ENCODE measurements around the gene PLEKHS1. TPM values are rescaled to one million over a fixed set of nuclear protein-coding genes. Genes with fewer than 3 reads are reported as not detected.

PLEKHS1 gene
- under 0.01 TPM in 1 of 2 replicates, not detected in the other for total RNA-seq

DNA sequence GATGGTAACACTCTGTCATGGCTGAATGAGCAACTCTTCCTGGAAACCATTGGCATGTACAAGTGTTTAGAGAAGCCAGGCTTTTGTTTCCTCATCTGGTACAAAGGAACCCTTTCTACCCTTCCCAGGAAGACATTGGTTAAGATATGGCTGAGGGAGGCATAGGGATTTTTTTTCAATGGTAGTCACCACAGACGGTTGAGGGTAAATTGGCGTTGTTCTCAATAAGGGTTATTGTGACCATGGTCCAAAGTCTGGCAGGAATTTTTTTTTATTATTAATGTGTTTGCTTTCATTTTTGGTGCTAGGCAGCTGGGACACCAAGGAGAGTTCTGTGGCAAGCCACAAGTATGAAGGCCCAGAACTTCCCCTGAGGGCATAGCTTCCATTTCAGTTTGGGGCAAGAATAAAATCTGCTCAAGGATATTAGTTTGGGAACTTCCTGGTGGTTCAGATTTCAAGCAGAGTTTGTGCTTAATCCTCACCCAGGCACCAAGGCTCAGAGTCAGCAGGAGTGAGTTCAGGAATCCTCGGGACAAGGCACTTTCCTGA lies at the start of gene PLEKHS1:
TSS of gene PLEKHS1 (plus strand) at position 502 of the 552 bp plus-strand sequence. CDS start 3,596 bp downstream, outside the sequence.
- Histone ChIP-seq H3K4me2 (ENCODE audit: insufficient read depth, low read length) (no peak within 1 kb of the TSS), H3K36me3 (ENCODE audit: insufficient read depth, low read length) (no peaks in the 10 kb centered on the region), H3K9me3 (ENCODE audit: low read depth, low read length) (no peaks in the 10 kb centered on the region), H3K27me3 (ENCODE audit: insufficient read depth, low read length) (no peaks in the 10 kb centered on the region), H3K4me1 (ENCODE audit: insufficient read depth, low read length) (no peaks in the 10 kb centered on the region), H3K27ac (ENCODE audit: low read depth, low read length) (no peak within 1 kb of the TSS), H2AFZ (ENCODE audit: low read length) (no peak within 1 kb of the TSS), H3K4me3 (ENCODE audit: insufficient read depth, low read length) (no peak within 1 kb of the TSS), H4K20me1 (ENCODE audit: insufficient read depth, low read length) (no peaks in the 10 kb centered on the region), H3K79me2 (ENCODE audit: insufficient read depth, low read length) (no peaks in the 10 kb centered on the region)
- TF ChIP-seq, protein P1, sequence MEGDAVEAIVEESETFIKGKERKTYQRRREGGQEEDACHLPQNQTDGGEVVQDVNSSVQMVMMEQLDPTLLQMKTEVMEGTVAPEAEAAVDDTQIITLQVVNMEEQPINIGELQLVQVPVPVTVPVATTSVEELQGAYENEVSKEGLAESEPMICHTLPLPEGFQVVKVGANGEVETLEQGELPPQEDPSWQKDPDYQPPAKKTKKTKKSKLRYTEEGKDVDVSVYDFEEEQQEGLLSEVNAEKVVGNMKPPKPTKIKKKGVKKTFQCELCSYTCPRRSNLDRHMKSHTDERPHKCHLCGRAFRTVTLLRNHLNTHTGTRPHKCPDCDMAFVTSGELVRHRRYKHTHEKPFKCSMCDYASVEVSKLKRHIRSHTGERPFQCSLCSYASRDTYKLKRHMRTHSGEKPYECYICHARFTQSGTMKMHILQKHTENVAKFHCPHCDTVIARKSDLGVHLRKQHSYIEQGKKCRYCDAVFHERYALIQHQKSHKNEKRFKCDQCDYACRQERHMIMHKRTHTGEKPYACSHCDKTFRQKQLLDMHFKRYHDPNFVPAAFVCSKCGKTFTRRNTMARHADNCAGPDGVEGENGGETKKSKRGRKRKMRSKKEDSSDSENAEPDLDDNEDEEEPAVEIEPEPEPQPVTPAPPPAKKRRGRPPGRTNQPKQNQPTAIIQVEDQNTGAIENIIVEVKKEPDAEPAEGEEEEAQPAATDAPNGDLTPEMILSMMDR (IDR thresholded peaks at IDR 0.05; ENCODE audit: extremely low read depth, low read depth, low read length) = no peak
- no peak for DNase-seq (ENCODE audit: insufficient read length, low spot score, missing footprints)

DNA sequence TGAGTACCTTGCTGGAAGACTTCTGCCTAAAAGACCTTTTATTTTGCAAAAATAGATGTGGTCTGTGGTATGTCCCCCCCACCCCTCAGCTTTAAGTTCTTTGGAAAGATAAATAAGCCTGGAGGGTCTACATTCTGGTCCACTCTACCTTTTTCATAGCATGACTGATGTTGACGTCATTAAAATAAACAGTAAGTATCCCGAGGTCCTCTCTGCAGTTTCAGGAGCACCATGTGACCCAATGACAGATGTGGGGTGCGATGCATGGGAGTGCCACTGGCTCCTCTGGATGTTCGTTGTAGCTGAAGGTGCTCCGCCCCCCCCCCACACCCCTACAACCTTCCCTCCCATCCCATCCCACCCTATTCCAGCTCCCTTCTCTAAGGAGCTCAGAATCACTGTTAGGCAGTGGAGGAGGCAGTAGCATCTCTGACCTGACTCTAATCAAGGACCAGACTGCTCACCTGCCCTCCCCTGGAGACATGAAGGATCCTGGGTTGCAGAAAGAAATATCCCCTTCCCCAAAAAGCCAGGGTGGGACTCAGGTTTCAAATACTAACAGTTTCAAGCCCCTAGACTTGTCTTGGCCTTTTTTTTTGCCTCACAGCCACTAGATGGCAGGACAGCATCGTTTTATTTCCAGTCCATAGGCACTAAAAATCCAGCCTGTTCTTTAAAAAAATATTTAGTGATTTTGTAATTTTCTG lies 46.7 kb upstream of the PLEKHS1 start:
- H3K4me2 ChIP-seq (ENCODE audit: insufficient read depth, low read length) = no peak overlapping the region
- H3K36me3 ChIP-seq (ENCODE audit: insufficient read depth, low read length) = no peaks in the 10 kb centered on the region
- H3K27me3 ChIP-seq (ENCODE audit: insufficient read depth, low read length) = no peaks in the 10 kb centered on the region
- no peak overlapping the region for H2AFZ ChIP-seq (ENCODE audit: low read length)
- H3K4me3 ChIP-seq (ENCODE audit: insufficient read depth, low read length) = no peak overlapping the region
- no peaks in the 10 kb centered on the region for H3K9me3 ChIP-seq (ENCODE audit: low read depth, low read length)
- H3K79me2 ChIP-seq (ENCODE audit: insufficient read depth, low read length) = no peaks in the 10 kb centered on the region
- peaks cover 7% of the 10 kb centered on the region for H3K4me1 ChIP-seq (ENCODE audit: insufficient read depth, low read length)
- DNase-seq (ENCODE audit: insufficient read length, low spot score, missing footprints) = peak; percentile 29
- TF ChIP-seq, protein P1 (IDR thresholded peaks at IDR 0.05; ENCODE audit: extremely low read depth, low read depth, low read length) = peak; percentile 75
- no peak overlapping the region for H3K27ac ChIP-seq (ENCODE audit: low read depth, low read length)
- peaks cover 8% of the 10 kb centered on the region for H4K20me1 ChIP-seq (ENCODE audit: insufficient read depth, low read length)

DNA sequence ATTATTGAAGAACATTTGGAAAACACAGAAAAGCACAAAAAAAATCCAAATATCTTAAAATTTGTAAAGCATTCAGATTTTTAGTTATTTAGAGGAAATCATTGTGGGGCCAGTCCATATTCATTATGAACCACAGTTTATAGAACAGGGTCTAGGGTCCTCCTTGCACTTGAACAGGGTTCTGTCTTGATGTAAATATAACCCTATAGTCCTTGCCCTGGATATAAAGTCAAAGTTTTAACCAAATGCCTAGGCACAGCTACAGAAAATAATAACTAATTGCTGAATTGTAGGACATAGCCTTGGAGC lies 46.2 kb upstream of the PLEKHS1 start:
- TF ChIP-seq, protein P1 (IDR thresholded peaks at IDR 0.05; ENCODE audit: extremely low read depth, low read depth, low read length) = no peak
- DNase-seq (ENCODE audit: insufficient read length, low spot score, missing footprints) = peak; percentile 55
- H3K9me3 ChIP-seq (ENCODE audit: low read depth, low read length) = no peaks in the 10 kb centered on the region
- H3K36me3 ChIP-seq (ENCODE audit: insufficient read depth, low read length) = no peaks in the 10 kb centered on the region
- H3K27ac ChIP-seq (ENCODE audit: low read depth, low read length) = no peak overlapping the region
- no peak overlapping the region for H2AFZ ChIP-seq (ENCODE audit: low read length)
- peaks cover 7% of the 10 kb centered on the region for H3K4me1 ChIP-seq (ENCODE audit: insufficient read depth, low read length)
- no peaks in the 10 kb centered on the region for H3K79me2 ChIP-seq (ENCODE audit: insufficient read depth, low read length)
- no peak overlapping the region for H3K4me2 ChIP-seq (ENCODE audit: insufficient read depth, low read length)
- H4K20me1 ChIP-seq (ENCODE audit: insufficient read depth, low read length) = peaks cover 13% of the 10 kb centered on the region
- no peaks in the 10 kb centered on the region for H3K27me3 ChIP-seq (ENCODE audit: insufficient read depth, low read length)
- H3K4me3 ChIP-seq (ENCODE audit: insufficient read depth, low read length) = no peak overlapping the region

DNA sequence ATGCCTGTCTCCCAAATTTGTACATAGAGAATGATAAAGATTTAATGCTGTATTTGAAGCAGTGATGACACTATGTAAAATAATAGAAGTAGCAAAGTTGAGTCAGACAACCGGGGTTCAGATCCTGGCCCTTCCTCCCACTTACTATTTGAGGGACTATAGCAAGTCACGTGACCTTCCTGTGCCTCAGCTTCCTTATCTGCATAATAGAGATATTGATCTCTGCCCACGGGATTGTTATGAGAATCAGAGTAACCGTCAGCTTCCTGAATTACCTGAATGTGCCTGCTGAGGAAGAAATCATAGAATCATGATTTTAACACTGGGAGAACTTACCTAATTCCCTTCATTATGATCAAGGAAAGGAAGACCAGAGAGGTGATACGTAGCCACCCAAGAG lies 44.9 kb upstream of the PLEKHS1 start:
- Histone ChIP-seq H2AFZ (ENCODE audit: low read length) (no peak overlapping the region), H3K27ac (ENCODE audit: low read depth, low read length) (no peak overlapping the region), H4K20me1 (ENCODE audit: insufficient read depth, low read length) (peaks cover 20% of the 10 kb centered on the region), H3K9me3 (ENCODE audit: low read depth, low read length) (no peaks in the 10 kb centered on the region), H3K4me2 (ENCODE audit: insufficient read depth, low read length) (no peak overlapping the region), H3K27me3 (ENCODE audit: insufficient read depth, low read length) (no peaks in the 10 kb centered on the region), H3K79me2 (ENCODE audit: insufficient read depth, low read length) (no peaks in the 10 kb centered on the region), H3K4me3 (ENCODE audit: insufficient read depth, low read length) (no peak overlapping the region), H3K4me1 (ENCODE audit: insufficient read depth, low read length) (peaks cover 7% of the 10 kb centered on the region), H3K36me3 (ENCODE audit: insufficient read depth, low read length) (no peaks in the 10 kb centered on the region)
- DNase-seq (ENCODE audit: insufficient read length, low spot score, missing footprints) = no peak
- TF ChIP-seq, protein P1 (IDR thresholded peaks at IDR 0.05; ENCODE audit: extremely low read depth, low read depth, low read length) = no peak

Measured in osteoblast (primary cell).